ENCODE measurements around the gene IDH3A. TPM values are rescaled to one million over a fixed set of nuclear protein-coding genes. Genes with fewer than 3 reads are reported as not detected.

Gene IDH3A
- total RNA-seq, 1 donor from 2014 or later, result 78.3 TPM

DNA sequence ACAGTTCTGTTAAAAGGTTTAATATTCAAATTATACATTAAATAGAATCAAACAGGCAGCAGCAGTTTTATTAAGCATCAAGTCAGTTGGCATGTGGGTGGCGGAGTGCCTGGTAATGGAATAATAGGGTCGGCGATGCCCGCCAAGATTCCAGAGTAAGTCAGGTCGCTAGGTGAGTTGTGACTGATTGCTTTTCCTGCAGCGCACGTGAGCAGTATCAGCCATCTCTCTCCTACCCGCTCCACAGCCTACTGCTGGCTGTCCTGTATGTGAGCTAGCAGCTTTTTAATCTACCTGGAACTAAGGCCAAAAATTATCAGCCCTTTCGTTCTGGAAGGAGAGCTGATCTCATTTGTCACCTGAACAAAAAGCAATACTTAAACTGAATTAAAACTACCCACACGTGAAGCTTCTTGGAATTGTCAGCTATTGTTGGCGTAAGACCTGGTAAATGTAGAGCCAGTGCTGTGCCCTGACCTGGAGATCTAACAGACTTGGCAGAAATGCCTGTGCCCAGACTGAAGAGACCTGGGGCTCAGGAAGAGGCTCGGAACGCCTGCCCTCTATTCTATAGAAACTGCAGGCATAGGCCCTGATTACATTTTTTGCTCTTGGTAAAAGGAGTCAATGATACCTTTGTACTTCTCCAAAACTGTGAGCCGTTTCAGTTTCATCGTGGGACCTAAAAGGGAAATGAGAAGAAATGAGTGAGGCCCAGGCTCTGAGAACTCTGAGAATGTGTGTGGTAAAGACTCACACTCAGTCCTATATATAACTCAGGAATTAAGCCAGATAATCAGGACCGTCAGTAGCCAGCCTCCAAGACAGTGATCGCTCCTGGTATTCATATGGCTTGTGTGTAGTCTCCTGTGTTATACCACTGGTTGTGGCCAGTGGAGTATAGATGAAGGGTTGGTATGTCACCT is 21.9 kb downstream of the IDH3A start:
- TF ChIP-seq, protein P1, sequence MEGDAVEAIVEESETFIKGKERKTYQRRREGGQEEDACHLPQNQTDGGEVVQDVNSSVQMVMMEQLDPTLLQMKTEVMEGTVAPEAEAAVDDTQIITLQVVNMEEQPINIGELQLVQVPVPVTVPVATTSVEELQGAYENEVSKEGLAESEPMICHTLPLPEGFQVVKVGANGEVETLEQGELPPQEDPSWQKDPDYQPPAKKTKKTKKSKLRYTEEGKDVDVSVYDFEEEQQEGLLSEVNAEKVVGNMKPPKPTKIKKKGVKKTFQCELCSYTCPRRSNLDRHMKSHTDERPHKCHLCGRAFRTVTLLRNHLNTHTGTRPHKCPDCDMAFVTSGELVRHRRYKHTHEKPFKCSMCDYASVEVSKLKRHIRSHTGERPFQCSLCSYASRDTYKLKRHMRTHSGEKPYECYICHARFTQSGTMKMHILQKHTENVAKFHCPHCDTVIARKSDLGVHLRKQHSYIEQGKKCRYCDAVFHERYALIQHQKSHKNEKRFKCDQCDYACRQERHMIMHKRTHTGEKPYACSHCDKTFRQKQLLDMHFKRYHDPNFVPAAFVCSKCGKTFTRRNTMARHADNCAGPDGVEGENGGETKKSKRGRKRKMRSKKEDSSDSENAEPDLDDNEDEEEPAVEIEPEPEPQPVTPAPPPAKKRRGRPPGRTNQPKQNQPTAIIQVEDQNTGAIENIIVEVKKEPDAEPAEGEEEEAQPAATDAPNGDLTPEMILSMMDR (IDR thresholded peaks at IDR 0.05), result no peak
- intact Hi-C loops (cut with DNase I), result no loop called here
- no peak for DNase-seq
- Histone ChIP-seq H3K4me3 (no peak overlapping the region), H3K9me3 (no peaks in the 10 kb centered on the region), H3K36me3 (peaks cover 67% of the 10 kb centered on the region), H3K27ac (no peak overlapping the region), H3K27me3 (ENCODE audit: low read depth) (no peaks in the 10 kb centered on the region), H3K4me1 (no peaks in the 10 kb centered on the region)
- ATAC-seq, result peak in 1 of 2 donors; percentile 55

DNA sequence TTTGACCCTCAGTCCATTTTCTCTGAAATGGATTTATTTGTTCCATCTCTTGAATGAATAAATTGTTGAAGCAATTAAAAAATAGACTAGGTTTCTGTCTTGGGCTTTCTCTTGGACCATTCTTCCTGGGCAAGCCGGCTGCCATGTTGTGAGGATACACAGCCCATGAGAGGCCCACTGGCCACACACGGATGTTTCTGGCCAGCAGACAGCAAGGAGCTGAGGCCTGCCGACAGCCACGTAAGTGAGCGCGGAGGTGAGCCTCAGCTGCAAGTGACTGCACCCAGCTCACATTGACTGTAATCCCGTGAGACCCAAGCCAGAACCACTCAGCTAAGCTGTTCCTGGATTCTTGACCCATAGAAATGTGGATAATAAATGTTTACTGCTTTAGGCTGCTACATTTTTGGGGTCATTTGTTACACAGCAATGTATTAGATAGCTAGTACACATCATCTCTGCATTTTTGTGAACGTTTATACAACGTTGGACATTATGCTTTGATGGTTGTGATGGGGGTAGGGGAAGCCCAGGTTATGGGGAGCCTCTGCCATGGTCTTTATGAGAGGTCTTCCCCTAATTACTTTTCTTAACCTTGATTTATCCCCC is 22.8 kb downstream of the IDH3A start:
- no peak for DNase-seq
- intact Hi-C loops (cut with DNase I), result no loop called here

DNA sequence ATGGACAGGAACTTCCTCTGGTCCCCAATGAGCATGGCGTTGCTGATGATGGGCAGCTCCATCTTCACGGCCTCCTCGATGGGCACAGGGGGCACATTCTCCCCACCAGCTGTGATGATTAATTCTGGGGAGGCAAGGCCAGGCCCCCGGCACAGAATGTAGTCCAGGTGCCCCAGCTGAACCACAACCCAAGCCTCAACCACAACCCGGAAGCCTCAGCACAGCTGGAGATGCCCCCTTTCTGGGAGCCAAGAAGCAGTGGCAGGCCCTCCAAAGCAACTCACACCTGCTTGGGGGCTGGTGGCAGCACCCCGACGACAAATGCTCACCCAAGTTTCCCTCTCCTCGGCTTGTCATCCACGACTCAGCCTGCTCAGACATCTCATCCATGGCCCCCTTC is 25.2 kb downstream of the IDH3A start:
- Histone ChIP-seq H3K4me1 (no peaks in the 10 kb centered on the region), H3K9me3 (no peaks in the 10 kb centered on the region), H3K27ac (no peak overlapping the region), H3K27me3 (ENCODE audit: low read depth) (no peaks in the 10 kb centered on the region), H3K36me3 (peaks cover 34% of the 10 kb centered on the region), H3K4me3 (no peak overlapping the region)
- intact Hi-C loops (cut with DNase I), result no loop called here
- ATAC-seq, result no peak
- TF ChIP-seq, protein P1 (IDR thresholded peaks at IDR 0.05), result no peak
- no peak for DNase-seq

More for the DNA sequence above, 22.8 kb downstream of the IDH3A start:
- H3K4me1 ChIP-seq, result no peaks in the 10 kb centered on the region
- TF ChIP-seq, protein P1 (IDR thresholded peaks at IDR 0.05), result no peak
- peaks cover 59% of the 10 kb centered on the region for H3K36me3 ChIP-seq
- H3K4me3 ChIP-seq, result no peak overlapping the region
- no peak for ATAC-seq
- H3K27me3 ChIP-seq (ENCODE audit: low read depth), result no peaks in the 10 kb centered on the region
- H3K27ac ChIP-seq, result no peak overlapping the region
- H3K9me3 ChIP-seq, result no peaks in the 10 kb centered on the region

DNA sequence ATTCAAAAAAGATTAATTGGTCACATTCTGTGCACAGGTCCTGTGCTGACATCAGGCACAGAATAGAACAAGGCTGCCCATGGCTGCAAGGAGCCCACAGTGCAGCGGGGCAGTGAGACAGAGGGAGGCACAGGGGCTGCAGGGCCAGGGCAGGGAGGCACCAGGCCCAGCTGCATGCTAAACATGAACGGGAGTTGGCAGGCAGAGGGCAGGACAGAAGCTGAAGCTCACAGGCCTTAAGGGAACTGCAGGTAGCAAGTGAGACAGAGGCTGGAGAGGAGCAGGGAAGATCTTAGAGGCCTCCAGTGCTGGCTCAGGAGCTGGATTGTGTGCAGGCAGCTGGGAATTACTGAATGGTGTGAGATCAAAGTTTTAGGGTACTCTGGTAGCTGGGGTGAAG is 26.2 kb downstream of the IDH3A start:
- DNase-seq (no peak), ATAC-seq (no peak)
- no peak overlapping the region for H3K27ac ChIP-seq
- no peaks in the 10 kb centered on the region for H3K4me1 ChIP-seq
- H3K36me3 ChIP-seq, result peaks cover 25% of the 10 kb centered on the region
- intact Hi-C loops (cut with DNase I), result no loop called here
- no peaks in the 10 kb centered on the region for H3K27me3 ChIP-seq (ENCODE audit: low read depth)
- no peaks in the 10 kb centered on the region for H3K9me3 ChIP-seq
- TF ChIP-seq, protein P1 (IDR thresholded peaks at IDR 0.05), result no peak
- no peak overlapping the region for H3K4me3 ChIP-seq

DNA sequence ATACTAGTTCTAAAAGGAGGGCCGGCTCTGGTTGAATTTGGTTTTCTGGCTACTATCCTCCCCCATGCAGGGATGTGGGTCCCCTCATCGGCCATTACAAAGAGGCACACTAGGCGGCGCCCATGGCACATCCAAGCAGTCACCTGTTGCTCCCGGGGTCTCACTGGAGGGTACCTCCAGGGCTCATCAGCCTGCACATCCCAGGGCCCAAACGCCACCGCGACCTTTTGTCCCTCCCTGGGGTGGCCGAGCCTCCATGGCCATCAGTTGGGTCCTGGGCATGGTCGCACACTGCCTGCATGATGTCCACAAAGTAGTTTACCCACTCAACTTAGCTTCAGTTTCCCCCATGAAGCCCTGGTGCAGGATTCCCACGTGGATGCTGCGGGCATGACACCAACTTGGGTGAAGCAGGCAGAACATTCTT is 28.3 kb downstream of the IDH3A start:
- ATAC-seq (peak; percentile 23 to 32), DNase-seq (no peak)
- Histone ChIP-seq H3K36me3 (peaks cover 4% of the 10 kb centered on the region), H3K27me3 (ENCODE audit: low read depth) (no peaks in the 10 kb centered on the region), H3K27ac (no peak overlapping the region), H3K4me3 (no peak overlapping the region), H3K9me3 (no peaks in the 10 kb centered on the region), H3K4me1 (no peaks in the 10 kb centered on the region)
- TF ChIP-seq, protein P1 (IDR thresholded peaks at IDR 0.05), result peak; percentile 37
- intact Hi-C loops (cut with DNase I), result no loop called here
